HepG2 (cell line): ENCODE data around the gene FAM83E. TPM values are rescaled to one million over a fixed set of nuclear protein-coding genes. Genes with fewer than 3 reads are reported as not detected.

Experiments used
- ARNT ChIP-seq: fragments of 450-650 bp; IDR thresholded peaks from 2 replicates; pipeline ENCODE4 v1.6.1; 2017
- ARNTL ChIP-seq: sonication (generic); formaldehyde crosslinking; IDR thresholded peaks from 2 replicates; pipeline ENCODE4 v1.4.0; 2020; ENCODE audit warnings: mild to moderate bottlenecking, missing genetic modification reagents
- ATF7 ChIP-seq, 2 experiments: fragments of 450-650 bp in 1 of 2; sonication (generic) in 1 of 2; formaldehyde crosslinking in 1 of 2; IDR thresholded peaks; 2 replicates each; pipeline versions ENCODE4 v1.4.0 to v1.6.1; 2016 to 2020; ENCODE audit warnings: antibody characterized with exemption in 1 of 2, mild to moderate bottlenecking in 1 of 2, missing genetic modification reagents in 1 of 2
- E2F2 ChIP-seq: sonication (generic); formaldehyde crosslinking; IDR thresholded peaks from 2 replicates; pipeline ENCODE4 v1.4.0; 2020; ENCODE audit warnings: missing genetic modification reagents, borderline replicate concordance
- GABPA ChIP-seq, 2 experiments: IDR thresholded peaks; 2 replicates each; pipeline ENCODE4 v1.6.1; 2011 to 2016; ENCODE audit warnings: low read depth in 2 of 2, low read length in 1 of 2, missing biosample characterization in 1 of 2, missing genetic modification characterization in 1 of 2
- HDAC6 ChIP-seq: fragments of 200-600 bp; sonication (generic); IDR thresholded peaks from 2 replicates; pipeline ENCODE4 v1.7.0; 2017; ENCODE audit warnings: mild to moderate bottlenecking, antibody characterized with exemption, low read length, low read depth
- POGK ChIP-seq: sonication (generic); formaldehyde crosslinking; conservative IDR thresholded peaks from 2 replicates; pipeline ENCODE4 v1.8.0; 2022; ENCODE audit warnings: mild to moderate bottlenecking, moderate library complexity, missing genetic modification reagents
- POLR2A ChIP-seq, 2 experiments: IDR thresholded peaks; 2 replicates each; pipeline ENCODE4 v1.6.1; 2011; ENCODE audit warnings: low read depth in 2 of 2, low read length in 2 of 2, mild to moderate bottlenecking in 1 of 2, moderate library complexity in 1 of 2; ENCODE audit not compliant: insufficient read depth in 1 of 2
- SCMH1 ChIP-seq: sonication (generic); formaldehyde crosslinking; IDR thresholded peaks from 2 replicates; pipeline ENCODE4 v1.9.0; 2021; ENCODE audit warnings: missing genetic modification reagents, mild to moderate bottlenecking, borderline replicate concordance
- TGIF2 ChIP-seq: IDR thresholded peaks from 2 replicates; pipeline ENCODE4 v1.6.1; 2016; ENCODE audit warnings: control low read depth, missing compliant biosample characterization
- ZC3H13 ChIP-seq: sonication (generic); formaldehyde crosslinking; IDR thresholded peaks from 2 replicates; pipeline ENCODE4 v1.8.1; 2023; ENCODE audit warnings: mild to moderate bottlenecking, missing genetic modification reagents, moderate library complexity
- ZFYVE20 ChIP-seq: sonication (generic); formaldehyde crosslinking; IDR thresholded peaks from 2 replicates; pipeline ENCODE4 v1.8.0; 2023; ENCODE audit warnings: low read depth, mild to moderate bottlenecking, moderate library complexity, missing genetic modification reagents, borderline replicate concordance
- ZNF335 ChIP-seq: sonication (generic); formaldehyde crosslinking; IDR thresholded peaks from 2 replicates; pipeline ENCODE4 v1.4.0; 2020; ENCODE audit warnings: missing genetic modification reagents
- ZNF430 ChIP-seq: sonication (generic); formaldehyde crosslinking; IDR thresholded peaks from 2 replicates; pipeline ENCODE4 v1.9.0; 2021; ENCODE audit warnings: mild to moderate bottlenecking, missing genetic modification reagents
- ZSCAN31 ChIP-seq: sonication (generic); formaldehyde crosslinking; IDR thresholded peaks from 2 replicates; pipeline ENCODE4 v1.5.0; 2020; ENCODE audit warnings: low read depth, mild to moderate bottlenecking, missing genetic modification reagents
- polyA plus RNA-seq, 8 experiments: library from polyadenylated mRNA; depleted of rRNA in 3 of 8; stranded (reverse) in 7 of 8; unstranded in 1 of 8; fragments of >200 nt; fragmentation: Illumina TruSeq in 4 of 8; extraction: Trizol in 4 of 8; gene quantifications; 2 replicates each; pipeline versions ENCODE4 v1.2.1 to v1.2.3, GENCODE V29; 2011 to 2016; ENCODE audit warnings: low read depth in 4 of 8, missing spikeins in 1 of 8, mixed read lengths in 1 of 8; ENCODE audit not compliant: insufficient read depth in 1 of 8
- total RNA-seq, 5 experiments: library from RNA; depleted of rRNA; stranded (reverse); fragments of >200 nt; fragmentation: Illumina TruSeq; extraction: Trizol; gene quantifications; 2 replicates each; pipeline ENCODE4 v1.2.3, GENCODE V29; 2016; ENCODE audit warnings: low read depth in 1 of 5
- TF ChIP-seq, protein P1 (sequence below): sonication (generic); formaldehyde crosslinking; IDR thresholded peaks from 2 replicates; pipeline ENCODE4 v1.5.0; 2020; ENCODE audit warnings: mild to moderate bottlenecking, missing genetic modification reagents, borderline replicate concordance
- TF ChIP-seq, protein P2 (sequence below): sonication (generic); formaldehyde crosslinking; IDR thresholded peaks from 2 replicates; pipeline ENCODE4 v1.9.0; 2022; ENCODE audit warnings: missing genetic modification reagents, mild to moderate bottlenecking, borderline replicate concordance
- TF ChIP-seq, protein P3 (sequence below): sonication (generic); formaldehyde crosslinking; IDR thresholded peaks from 2 replicates; pipeline ENCODE4 v1.4.0; 2020; ENCODE audit warnings: missing genetic modification reagents

FAM83E gene
- total and polyA plus RNA-seq, 2 of the 13 experiments (the other 11 are each of a cell fraction or from before 2014, with no cell fraction given): 0.18 to 0.60 TPM

DNA sequence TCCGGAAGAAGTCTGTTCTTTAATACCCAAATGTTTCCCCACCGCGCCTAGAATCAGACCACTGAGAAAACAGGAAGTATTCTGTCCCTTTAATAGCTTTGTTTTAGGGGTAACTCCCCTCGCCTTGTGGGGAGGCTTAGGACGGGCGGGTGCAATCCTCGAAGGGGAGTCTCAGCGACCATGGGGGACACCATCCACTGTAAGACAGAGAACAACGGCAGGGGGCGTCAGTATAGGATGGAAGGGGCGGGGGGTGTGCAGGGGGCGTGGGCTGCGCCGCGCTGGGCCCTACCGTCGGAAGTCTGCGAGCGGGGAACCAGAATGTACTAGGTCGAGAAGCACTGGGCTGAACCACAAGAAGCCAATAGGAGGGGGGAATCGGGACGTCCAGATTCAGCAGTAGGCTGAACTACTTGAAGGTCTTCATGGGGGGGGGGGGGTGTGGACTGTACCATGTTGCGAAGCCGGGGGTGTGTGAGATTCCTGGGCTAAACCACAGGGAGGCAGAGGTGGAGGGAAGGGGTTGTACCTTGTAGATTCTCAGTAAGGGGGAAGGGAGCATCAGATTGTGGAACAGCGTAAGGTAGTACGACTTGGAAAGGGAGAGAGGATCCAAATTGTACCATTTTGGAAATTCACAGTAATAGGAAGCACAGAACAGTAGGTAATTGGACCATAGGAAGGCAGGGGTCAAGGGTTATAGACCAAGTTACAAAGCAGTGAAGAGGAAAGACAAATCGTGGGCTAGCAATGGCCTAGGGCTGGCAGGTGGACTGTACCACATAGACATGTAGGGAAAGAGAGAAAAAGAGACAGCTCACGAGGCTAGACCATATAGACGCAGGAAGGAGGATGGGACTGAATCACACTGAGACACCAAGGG is 23.3 kb upstream of the FAM83E start (continued):
- TF ChIP-seq, protein P1, sequence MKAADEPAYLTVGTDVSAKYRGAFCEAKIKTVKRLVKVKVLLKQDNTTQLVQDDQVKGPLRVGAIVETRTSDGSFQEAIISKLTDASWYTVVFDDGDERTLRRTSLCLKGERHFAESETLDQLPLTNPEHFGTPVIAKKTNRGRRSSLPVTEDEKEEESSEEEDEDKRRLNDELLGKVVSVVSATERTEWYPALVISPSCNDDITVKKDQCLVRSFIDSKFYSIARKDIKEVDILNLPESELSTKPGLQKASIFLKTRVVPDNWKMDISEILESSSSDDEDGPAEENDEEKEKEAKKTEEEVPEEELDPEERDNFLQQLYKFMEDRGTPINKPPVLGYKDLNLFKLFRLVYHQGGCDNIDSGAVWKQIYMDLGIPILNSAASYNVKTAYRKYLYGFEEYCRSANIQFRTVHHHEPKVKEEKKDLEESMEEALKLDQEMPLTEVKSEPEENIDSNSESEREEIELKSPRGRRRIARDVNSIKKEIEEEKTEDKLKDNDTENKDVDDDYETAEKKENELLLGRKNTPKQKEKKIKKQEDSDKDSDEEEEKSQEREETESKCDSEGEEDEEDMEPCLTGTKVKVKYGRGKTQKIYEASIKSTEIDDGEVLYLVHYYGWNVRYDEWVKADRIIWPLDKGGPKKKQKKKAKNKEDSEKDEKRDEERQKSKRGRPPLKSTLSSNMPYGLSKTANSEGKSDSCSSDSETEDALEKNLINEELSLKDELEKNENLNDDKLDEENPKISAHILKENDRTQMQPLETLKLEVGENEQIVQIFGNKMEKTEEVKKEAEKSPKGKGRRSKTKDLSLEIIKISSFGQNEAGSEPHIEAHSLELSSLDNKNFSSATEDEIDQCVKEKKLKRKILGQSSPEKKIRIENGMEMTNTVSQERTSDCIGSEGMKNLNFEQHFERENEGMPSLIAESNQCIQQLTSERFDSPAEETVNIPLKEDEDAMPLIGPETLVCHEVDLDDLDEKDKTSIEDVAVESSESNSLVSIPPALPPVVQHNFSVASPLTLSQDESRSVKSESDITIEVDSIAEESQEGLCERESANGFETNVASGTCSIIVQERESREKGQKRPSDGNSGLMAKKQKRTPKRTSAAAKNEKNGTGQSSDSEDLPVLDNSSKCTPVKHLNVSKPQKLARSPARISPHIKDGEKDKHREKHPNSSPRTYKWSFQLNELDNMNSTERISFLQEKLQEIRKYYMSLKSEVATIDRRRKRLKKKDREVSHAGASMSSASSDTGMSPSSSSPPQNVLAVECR: peak; percentile 15
- TF ChIP-seq ZFYVE20: no peak
- 0 out of 2 replicates have a peak, but pooled peaks have one; percentile 6 for TF ChIP-seq ZC3H13 (CRISPR knock-in tag)
- peak in 1 of 2 experiments; percentile 46; a peak in 2 of 4 replicates for TF ChIP-seq POLR2A (IDR thresholded peaks at IDR 0.05; ENCODE audit: insufficient read depth in 1 of 2, low read depth in 2 of 2, low read length in 2 of 2)
- TF ChIP-seq, protein P2, sequence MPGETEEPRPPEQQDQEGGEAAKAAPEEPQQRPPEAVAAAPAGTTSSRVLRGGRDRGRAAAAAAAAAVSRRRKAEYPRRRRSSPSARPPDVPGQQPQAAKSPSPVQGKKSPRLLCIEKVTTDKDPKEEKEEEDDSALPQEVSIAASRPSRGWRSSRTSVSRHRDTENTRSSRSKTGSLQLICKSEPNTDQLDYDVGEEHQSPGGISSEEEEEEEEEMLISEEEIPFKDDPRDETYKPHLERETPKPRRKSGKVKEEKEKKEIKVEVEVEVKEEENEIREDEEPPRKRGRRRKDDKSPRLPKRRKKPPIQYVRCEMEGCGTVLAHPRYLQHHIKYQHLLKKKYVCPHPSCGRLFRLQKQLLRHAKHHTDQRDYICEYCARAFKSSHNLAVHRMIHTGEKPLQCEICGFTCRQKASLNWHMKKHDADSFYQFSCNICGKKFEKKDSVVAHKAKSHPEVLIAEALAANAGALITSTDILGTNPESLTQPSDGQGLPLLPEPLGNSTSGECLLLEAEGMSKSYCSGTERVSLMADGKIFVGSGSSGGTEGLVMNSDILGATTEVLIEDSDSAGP (CRISPR knock-in tag): peak; percentile 89
- peak; percentile 52; the same call in 1 of the 2 replicates for TF ChIP-seq POGK
- TF ChIP-seq ZNF335 (CRISPR knock-in tag): 0 out of 2 replicates have a peak, but pooled peaks have one; percentile 10
- peak; percentile 44; the same call in 1 of the 2 replicates for TF ChIP-seq ATF7 (IDR thresholded peaks at IDR 0.05)
- TF ChIP-seq ATF7 (CRISPR knock-in tag; IDR thresholded peaks at IDR 0.05): no peak
- 0 out of 2 replicates have a peak, but pooled peaks have one; percentile 1 for TF ChIP-seq ZNF430 (CRISPR knock-in tag)
- TF ChIP-seq ARNTL: peak; percentile 88; the same call in 1 of the 2 replicates
- TF ChIP-seq SCMH1: no peak
- no peak for TF ChIP-seq HDAC6
- peak; percentile 45; the same call in 1 of the 2 replicates for TF ChIP-seq E2F2 (CRISPR knock-in tag)
- peak; percentile 33; the same call in 1 of the 2 replicates for TF ChIP-seq TGIF2
- TF ChIP-seq ARNT: no peak
- TF ChIP-seq, protein P3, sequence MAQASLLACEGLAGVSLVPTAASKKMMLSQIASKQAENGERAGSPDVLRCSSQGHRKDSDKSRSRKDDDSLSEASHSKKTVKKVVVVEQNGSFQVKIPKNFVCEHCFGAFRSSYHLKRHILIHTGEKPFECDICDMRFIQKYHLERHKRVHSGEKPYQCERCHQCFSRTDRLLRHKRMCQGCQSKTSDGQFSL: peak; percentile 97
- no peak for TF ChIP-seq GABPA (IDR thresholded peaks at IDR 0.05; ENCODE audit: low read depth, low read length)
- peak; percentile 3 for TF ChIP-seq GABPA (CRISPR knock-in tag; IDR thresholded peaks at IDR 0.05; ENCODE audit: low read depth)
- 0 out of 2 replicates have a peak, but pooled peaks have one; percentile 13 for TF ChIP-seq ZSCAN31
